Measurements from ENCODE around the gene CFAP65.

DNA sequence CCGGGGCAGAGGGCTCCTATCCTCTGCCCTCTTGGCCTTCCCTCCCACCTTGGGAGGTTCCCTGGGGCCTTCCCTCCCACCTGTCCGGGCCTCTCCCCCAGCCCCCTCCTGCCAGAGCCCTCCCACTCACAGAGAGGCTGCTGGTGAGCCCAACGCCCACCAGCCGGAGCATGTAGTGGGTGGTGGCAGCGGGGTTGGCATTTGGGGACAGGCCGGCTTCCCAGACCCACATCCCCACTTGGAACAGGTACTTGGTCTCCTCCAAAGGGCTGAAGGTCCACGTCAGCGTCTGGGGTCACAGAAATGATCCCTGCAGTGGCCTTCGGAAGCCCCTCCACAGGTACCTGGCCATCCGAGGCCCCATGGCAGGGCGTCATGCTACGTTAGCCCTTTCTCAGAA lies 19.3 kb downstream of the CFAP65 start:
- TF ChIP-seq CTCF (IDR thresholded peaks at IDR 0.05), result no peak
- no peak for TF ChIP-seq POLR2A (IDR thresholded peaks at IDR 0.05)
